Loucy (cell line): Measurements from ENCODE around the gene COIL.

ENCODE experiments used
- EZH2phosphoT487 ChIP-seq: fragments of 200-600 bp; IDR thresholded peaks from 2 replicates; pipeline ENCODE4 v1.6.1; 2018; ENCODE audit warnings: antibody characterized with exemption, mild to moderate bottlenecking, moderate library complexity, borderline replicate concordance
- TF ChIP-seq, protein P1 (sequence below): fragments of 200-600 bp; sonication (generic); conservative IDR thresholded peaks from 2 replicates; pipeline ENCODE4 v1.5.1; 2014; ENCODE audit warnings: mild to moderate bottlenecking, antibody characterized with exemption, low read length

DNA sequence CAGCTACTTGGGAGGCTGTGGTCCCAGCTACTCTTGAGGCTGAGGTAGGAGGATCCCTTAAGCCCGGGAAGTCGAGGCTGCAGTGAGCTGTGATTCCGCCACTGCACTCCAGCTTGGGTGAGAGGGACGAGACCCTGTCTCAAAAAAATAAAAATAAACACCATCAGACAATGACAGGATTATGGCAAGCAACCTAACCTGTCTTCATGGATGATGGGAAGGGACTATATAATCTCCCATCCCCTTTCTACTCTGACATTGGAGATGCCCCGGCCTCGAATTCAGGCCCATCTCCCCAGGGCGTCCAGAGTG lies 47.9 kb downstream of the COIL start:
- TF ChIP-seq, protein P1, sequence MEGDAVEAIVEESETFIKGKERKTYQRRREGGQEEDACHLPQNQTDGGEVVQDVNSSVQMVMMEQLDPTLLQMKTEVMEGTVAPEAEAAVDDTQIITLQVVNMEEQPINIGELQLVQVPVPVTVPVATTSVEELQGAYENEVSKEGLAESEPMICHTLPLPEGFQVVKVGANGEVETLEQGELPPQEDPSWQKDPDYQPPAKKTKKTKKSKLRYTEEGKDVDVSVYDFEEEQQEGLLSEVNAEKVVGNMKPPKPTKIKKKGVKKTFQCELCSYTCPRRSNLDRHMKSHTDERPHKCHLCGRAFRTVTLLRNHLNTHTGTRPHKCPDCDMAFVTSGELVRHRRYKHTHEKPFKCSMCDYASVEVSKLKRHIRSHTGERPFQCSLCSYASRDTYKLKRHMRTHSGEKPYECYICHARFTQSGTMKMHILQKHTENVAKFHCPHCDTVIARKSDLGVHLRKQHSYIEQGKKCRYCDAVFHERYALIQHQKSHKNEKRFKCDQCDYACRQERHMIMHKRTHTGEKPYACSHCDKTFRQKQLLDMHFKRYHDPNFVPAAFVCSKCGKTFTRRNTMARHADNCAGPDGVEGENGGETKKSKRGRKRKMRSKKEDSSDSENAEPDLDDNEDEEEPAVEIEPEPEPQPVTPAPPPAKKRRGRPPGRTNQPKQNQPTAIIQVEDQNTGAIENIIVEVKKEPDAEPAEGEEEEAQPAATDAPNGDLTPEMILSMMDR, result no peak
- TF ChIP-seq EZH2phosphoT487, result no peak
